SIG-M5 treated with dmso at 0.1 percent for 504 hours (cell line): ENCODE data around the gene SECTM1.
"Not testable (repeated sequence)": the region's sequence is repeated elsewhere in the genome, so short reads cannot be mapped to it uniquely, and the experiment has no call there.

Experiments used
- DNase-seq: peaks from one replicate; lab custom pipeline; 2025; ENCODE audit not compliant: unreplicated experiment; lab: John Stamatoyannopoulos, UW

The SECTM1 gene

GRCh38 chr17:82370471-82371332, 37.1 kb upstream of the SECTM1 start:
- DNase-seq = no peak

- no peak for DNase-seq
Observed at GRCh38 chr17:82369211-82369610, 35.6 kb upstream of the SECTM1 start.

- DNase-seq = peak; percentile 23
Observed at GRCh38 chr17:82367724-82368524, 34.4 kb upstream of the SECTM1 start.

GRCh38 chr17:82366749-82367148, 33.2 kb upstream of the SECTM1 start:
- DNase-seq = no peak

- DNase-seq = no peak
Observed at GRCh38 chr17:82365606-82366295, 32.2 kb upstream of the SECTM1 start.

GRCh38 chr17:82361885-82362633, 28.5 kb upstream of the SECTM1 start:
- no peak for DNase-seq

GRCh38 chr17:82359451-82360074, 26.0 kb upstream of the SECTM1 start:
- not testable (repeated sequence) for DNase-seq

- peak; percentile 38 for DNase-seq
Observed at GRCh38 chr17:82358465-82359350, 25.1 kb upstream of the SECTM1 start, which contains the start of gene TEX19. Gene TEX19, plus strand, starts transcription at chr17:82359247. Its CDS starts 2,904 bp downstream, at chr17:82362151.

GRCh38 chr17:82357394-82357793, 23.8 kb upstream of the SECTM1 start:
- no peak for DNase-seq

GRCh38 chr17:82356845-82357355, 23.3 kb upstream of the SECTM1 start:
- DNase-seq = no peak

GRCh38 chr17:82355770-82356427, 22.3 kb upstream of the SECTM1 start:
- DNase-seq = no peak

- no peak for DNase-seq
Observed at GRCh38 chr17:82354804-82355308, 21.3 kb upstream of the SECTM1 start.

- DNase-seq = no peak
Observed at GRCh38 chr17:82353484-82353883, 19.9 kb upstream of the SECTM1 start.

- DNase-seq = peak; percentile 79
Observed at GRCh38 chr17:82351713-82352488, 18.3 kb upstream of the SECTM1 start.

- DNase-seq = no peak
Observed at GRCh38 chr17:82351254-82351712, 17.7 kb upstream of the SECTM1 start.

GRCh38 chr17:82350182-82351030, 16.8 kb upstream of the SECTM1 start:
- DNase-seq = peak; percentile 36
